ENCODE results near the gene RUVBL2.
"Not testable (repeated sequence)": the region's sequence is repeated elsewhere in the genome, so short reads cannot be mapped to it uniquely, and the experiment has no call there.

RUVBL2 gene

DNA sequence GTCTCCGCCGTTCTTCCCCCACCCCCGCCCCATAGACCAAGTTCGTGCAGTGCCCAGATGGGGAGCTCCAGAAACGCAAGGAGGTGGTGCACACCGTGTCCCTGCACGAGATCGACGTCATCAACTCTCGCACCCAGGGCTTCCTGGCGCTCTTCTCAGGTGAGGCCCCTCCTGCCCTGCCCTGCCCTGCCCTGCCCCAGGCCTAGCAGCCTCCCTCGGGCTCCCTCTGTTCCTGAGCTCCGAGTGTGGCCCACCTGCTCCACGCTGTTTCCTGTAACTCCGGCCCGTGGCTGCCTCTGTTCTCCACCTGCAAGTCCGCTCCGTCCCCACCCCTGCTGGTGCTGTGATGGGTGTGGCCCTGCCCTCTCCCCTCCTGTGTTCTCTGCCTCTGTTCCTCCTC is 16.8 kb downstream of the RUVBL2 start:
- H3K9me3 Mint-ChIP-seq: no peaks in the 10 kb centered on the region
- no peak overlapping the region for H3K4me3 Mint-ChIP-seq
- H3K27me3 Mint-ChIP-seq (ENCODE audit: low read depth): no peaks in the 10 kb centered on the region
- DNase-seq (ENCODE audit: low spot score): no peak
- peaks cover 15% of the 10 kb centered on the region for H3K36me3 Mint-ChIP-seq (ENCODE audit: low read depth)
- no peaks in the 10 kb centered on the region for H3K4me1 Mint-ChIP-seq (ENCODE audit: low read depth)
- no peak overlapping the region for H3K27ac Mint-ChIP-seq

DNA sequence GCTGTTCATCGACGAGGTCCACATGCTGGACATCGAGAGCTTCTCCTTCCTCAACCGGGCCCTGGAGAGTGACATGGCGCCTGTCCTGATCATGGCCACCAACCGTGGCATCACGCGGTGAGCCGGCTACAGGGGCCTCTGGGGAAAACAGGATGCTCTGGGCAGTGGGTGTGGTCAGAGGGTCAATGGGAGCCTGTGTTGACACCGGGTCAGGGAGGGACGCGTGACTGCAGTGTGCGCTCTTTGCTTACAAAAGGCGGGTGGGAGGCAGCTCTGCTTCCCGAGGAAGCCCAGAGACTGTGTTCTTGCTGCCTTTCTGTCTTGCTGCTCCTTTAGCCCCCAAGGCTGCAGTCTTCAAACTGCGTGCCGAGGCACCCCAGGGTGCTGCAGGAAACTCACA is 17.5 kb downstream of the RUVBL2 start:
- no peak for DNase-seq (ENCODE audit: low spot score)
- H3K36me3 Mint-ChIP-seq (ENCODE audit: low read depth): peaks cover 20% of the 10 kb centered on the region
- no peak overlapping the region for H3K27ac Mint-ChIP-seq
- H3K4me1 Mint-ChIP-seq (ENCODE audit: low read depth): no peaks in the 10 kb centered on the region
- H3K27me3 Mint-ChIP-seq (ENCODE audit: low read depth): no peaks in the 10 kb centered on the region
- H3K4me3 Mint-ChIP-seq: no peak overlapping the region
- no peaks in the 10 kb centered on the region for H3K9me3 Mint-ChIP-seq

DNA sequence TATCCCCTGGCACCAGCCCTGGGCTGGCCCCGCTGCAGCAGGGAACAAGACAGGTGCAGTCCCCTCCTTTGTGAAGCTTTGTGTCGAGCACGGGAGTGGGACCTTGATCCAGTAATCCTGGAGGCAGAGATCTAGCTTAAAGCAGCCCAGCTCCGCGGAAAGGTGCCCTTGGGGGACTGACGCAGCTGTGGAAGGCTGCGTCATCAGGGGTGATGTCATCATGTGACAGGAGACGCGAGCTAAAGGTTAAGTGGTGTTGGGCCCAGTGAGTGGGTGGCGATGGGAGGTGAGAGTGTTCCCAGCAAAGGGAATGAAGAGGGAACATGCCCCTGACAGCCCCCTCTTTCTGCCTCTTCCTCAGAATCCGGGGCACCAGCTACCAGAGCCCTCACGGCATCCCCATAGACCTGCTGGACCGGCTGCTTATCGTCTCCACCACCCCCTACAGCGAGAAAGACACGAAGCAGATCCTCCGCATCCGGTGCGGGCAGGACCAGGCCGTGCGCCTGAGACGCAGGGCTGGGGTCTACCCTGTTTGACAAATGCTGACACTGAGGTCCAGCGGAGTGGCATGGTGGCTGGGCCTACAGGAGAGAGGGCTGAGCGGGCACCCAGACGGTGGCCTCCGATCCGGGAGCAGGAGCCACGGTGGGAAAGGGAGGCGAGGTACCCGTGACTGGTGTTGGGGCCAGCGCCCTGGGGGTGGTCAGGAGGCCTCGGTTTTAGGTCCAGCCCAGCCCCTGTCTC is 20.6 kb downstream of the RUVBL2 start:
- no peak for DNase-seq (ENCODE audit: low spot score)
- Mint-ChIP-seq H3K4me3 (no peak overlapping the region), H3K27me3 (ENCODE audit: low read depth) (peaks cover 10% of the 10 kb centered on the region), H3K4me1 (ENCODE audit: low read depth) (peaks cover 11% of the 10 kb centered on the region), H3K36me3 (ENCODE audit: low read depth) (peaks cover 14% of the 10 kb centered on the region), H3K27ac (no peak overlapping the region), H3K9me3 (no peaks in the 10 kb centered on the region)

DNA sequence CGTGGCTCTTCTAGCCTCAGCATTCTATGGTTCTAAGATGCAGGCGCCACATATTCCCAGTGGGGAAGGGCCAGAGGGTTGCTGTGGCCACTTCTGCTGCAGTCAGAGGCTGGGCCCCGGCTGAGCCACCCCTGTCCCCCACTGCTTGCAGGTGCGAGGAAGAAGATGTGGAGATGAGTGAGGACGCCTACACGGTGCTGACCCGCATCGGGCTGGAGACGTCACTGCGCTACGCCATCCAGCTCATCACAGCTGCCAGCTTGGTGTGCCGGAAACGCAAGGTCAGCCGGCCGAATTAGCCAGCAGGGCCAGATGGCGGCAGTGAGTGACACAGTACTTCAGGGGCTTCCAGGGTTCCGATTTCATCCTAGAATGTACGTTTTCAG is 21.2 kb downstream of the RUVBL2 start:
- DNase-seq (ENCODE audit: low spot score): no peak
- H3K36me3 Mint-ChIP-seq (ENCODE audit: low read depth): peaks cover 14% of the 10 kb centered on the region
- H3K4me1 Mint-ChIP-seq (ENCODE audit: low read depth): peaks cover 12% of the 10 kb centered on the region
- H3K27me3 Mint-ChIP-seq (ENCODE audit: low read depth): peaks cover 11% of the 10 kb centered on the region
- H3K27ac Mint-ChIP-seq: no peak overlapping the region
- H3K4me3 Mint-ChIP-seq: no peak overlapping the region
- no peaks in the 10 kb centered on the region for H3K9me3 Mint-ChIP-seq

DNA sequence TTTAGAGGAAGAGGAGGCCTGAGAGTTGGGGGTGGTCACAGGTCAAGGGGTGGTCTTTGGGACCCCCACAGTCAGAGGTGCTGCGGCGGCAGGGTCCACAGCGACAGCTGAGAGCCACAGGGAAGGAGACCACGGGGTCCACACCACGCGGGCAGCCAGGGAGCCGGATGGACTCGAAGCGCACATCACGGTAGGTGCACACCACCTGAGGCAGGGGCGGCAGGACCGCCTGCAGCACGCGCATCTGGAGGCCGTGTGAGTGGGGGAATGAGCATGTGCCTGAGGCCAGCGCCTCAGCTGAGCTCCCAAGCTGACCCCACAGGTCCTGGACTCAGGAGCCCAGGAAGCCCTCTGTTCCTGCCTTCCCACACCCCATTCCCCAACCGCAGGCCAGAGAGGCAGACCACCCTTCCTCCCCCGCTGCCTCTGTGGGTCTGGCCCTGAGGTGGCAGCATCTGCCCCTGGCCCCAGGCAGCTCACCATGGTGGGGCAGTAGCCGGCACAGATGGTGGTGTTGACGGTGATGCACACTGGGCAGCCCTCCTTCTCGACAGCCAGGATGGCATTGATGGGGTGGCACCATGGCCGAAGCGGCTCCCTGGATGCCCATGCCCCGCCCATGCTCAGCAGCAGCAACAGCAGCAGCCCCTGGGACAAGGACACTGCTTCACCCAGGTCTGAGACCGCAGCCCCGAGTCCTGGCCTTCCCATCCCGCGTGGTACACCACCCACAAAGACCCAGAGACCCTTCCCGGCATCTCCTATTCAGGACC is 22.6 kb downstream of the RUVBL2 start:
- Mint-ChIP-seq H3K4me3 (no peak overlapping the region), H3K4me1 (ENCODE audit: low read depth) (peaks cover 16% of the 10 kb centered on the region), H3K9me3 (no peaks in the 10 kb centered on the region), H3K27ac (no peak overlapping the region), H3K27me3 (ENCODE audit: low read depth) (peaks cover 15% of the 10 kb centered on the region), H3K36me3 (ENCODE audit: low read depth) (peaks cover 8% of the 10 kb centered on the region)
- DNase-seq (ENCODE audit: low spot score): no peak

DNA sequence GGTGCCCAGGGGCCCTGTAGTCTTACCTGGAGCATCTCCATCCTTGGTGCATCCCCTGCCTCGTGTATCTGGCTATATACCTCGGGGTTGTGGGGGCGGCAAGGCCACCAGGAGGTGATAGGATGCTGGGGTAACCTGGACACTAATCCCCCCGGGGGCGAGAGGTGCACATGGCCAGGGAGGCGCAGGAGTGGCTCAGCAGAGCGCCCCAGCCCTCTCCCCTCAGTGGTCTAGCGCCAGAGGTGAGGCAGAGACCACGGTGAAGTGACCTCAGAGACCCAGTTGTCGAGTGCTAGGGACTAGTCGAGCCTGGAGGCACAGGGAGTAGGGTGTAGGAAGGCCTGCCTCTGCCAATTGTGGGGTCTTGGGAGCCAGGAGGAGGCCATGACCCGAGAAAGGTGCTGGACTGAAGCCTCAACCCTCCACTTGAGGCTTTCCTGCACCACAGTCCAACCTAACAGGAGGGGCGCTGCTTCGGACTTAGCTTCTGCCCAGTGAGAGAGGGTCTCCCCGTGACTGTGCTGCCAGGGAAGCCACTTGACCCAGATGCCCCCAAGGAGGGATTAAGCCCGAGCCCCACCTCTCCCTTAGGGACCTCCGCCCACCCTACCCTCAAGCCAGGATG is 23.5 kb downstream of the RUVBL2 start, which contains the start of gene LHB:
Gene LHB (minus strand): TSS at position 51 of the 625 bp plus-strand sequence. CDS start 10 bp downstream, at position 41.
- peaks cover 8% of the 10 kb centered on the region for H3K36me3 Mint-ChIP-seq (ENCODE audit: low read depth)
- H3K9me3 Mint-ChIP-seq: no peaks in the 10 kb centered on the region
- H3K4me1 Mint-ChIP-seq (ENCODE audit: low read depth): peaks cover 19% of the 10 kb centered on the region
- no peak within 1 kb of the TSS for H3K27ac Mint-ChIP-seq
- DNase-seq (ENCODE audit: low spot score): no peak
- H3K4me3 Mint-ChIP-seq: peak within 1 kb of the TSS; percentile 89
- H3K27me3 Mint-ChIP-seq (ENCODE audit: low read depth): peaks cover 17% of the 10 kb centered on the region

DNA sequence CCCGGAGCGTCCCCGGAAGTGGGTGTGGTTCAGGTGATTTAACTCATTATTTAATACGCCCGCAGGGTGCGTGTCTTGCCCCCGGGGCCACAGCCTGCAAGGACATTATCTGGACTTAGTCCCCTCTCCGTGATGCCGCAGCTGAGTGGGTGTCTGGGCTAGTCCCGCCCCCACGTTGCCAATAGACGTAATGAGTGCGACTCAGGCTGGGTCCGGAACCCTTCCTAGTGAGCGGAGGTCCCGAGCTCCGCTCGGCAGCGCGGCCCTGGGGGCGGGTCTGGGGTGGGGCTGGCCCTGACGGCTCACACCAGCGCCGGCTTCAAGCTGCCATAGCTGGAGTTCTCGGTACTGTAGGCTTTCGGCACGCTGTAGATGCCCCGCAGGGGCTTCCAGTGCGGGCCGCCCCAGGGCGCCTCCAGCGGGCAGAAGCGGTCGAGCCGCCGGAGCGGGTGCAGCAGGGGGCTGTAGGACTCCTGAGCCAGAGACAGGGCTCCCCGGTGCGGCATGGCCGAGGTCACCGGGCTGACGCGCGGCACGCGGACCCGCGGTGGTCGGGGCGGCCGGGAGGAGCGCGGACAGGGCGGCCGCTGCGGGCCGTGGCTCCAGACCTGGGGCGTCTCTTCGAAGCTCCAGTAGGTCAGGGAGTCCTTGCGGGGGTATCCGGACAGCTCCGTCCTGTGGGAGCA is 24.1 kb downstream of the RUVBL2 start:
- Mint-ChIP-seq H3K36me3 (ENCODE audit: low read depth) (peaks cover 5% of the 10 kb centered on the region), H3K4me1 (ENCODE audit: low read depth) (peaks cover 19% of the 10 kb centered on the region), H3K27ac (no peak overlapping the region), H3K9me3 (no peaks in the 10 kb centered on the region), H3K4me3 (peak overlapping the region; percentile 89), H3K27me3 (ENCODE audit: low read depth) (peaks cover 17% of the 10 kb centered on the region)
- peak; percentile 47 for DNase-seq (ENCODE audit: low spot score)

DNA sequence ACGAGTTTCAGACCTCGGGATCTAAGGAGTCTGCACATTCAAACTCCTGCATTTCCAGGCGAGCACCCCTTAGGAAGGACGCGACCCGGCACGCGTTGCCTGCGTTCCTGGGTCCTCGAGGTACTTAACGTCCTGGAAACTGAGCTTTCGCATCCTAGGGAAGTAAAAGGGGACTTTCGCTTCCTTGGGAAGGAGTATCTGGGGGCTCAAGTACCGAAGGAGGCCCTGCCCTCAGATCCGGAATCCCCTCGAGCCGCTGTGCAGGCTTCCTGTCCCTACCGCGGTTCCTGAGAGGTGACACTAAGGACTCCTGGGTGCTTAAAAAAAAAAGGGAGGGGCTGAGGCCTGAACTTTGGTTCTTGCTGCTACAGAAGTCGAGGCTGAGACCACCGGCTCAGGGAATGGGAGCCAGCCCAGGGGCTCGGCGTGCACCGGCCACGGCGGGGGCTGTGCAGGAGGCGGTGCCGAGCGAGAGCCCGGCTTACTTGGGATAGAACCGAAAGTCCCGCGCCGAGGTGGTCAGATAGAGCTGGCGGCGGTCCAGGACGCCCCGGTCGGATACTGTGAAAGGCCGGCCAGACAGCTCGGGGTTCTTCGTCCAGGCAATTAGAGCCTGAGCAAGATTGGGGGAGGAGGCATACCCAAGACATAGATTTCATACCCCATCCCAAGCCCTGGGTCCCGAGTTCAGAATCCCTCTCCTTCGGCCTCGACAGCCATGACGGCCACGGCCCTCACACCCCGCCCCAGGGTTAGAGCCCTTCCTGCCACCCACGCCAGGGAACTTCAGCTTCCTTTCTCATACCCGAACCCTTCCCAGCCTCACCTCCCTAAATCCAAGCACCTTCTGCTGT is 24.9 kb downstream of the RUVBL2 start:
- peaks cover 19% of the 10 kb centered on the region for H3K4me1 Mint-ChIP-seq (ENCODE audit: low read depth)
- H3K27me3 Mint-ChIP-seq (ENCODE audit: low read depth): peaks cover 17% of the 10 kb centered on the region
- H3K27ac Mint-ChIP-seq: peak overlapping the region; percentile 34

DNA sequence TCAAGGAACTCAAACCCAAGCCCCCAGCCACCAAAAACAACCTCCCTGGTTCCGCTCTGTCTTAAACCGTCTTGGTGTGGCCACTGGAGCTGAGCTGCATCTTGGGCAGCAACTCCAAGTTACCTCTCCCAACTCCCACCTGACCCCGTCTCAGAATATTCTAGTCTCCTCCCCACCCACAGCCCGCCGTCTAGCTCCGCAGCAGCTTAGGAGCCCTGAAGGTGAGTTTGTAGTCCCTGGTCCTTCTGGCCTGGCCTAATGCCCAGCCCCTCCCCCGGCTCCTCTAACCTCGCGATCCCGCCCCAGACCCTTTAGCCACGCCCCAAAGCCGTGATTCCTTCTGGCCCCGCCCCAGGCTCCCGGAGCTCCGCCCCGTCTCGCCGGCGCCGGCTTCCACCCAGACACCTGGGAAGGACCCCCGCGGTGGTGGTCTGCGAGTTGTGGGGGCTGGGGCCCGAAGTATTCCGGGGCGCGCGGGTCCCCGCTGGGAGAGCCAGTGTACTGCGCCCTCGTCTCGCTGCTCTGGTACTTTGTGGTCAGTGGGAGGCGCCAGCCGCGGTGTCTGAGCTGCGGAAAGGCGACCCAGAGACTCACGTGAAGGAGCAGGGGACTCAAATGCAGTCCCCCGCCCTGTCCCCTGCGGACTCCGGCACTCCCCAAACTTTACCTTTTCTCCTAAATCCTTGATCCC is 25.7 kb downstream of the RUVBL2 start:
- peaks cover 17% of the 10 kb centered on the region for H3K27me3 Mint-ChIP-seq (ENCODE audit: low read depth)
- DNase-seq (ENCODE audit: low spot score): peak; percentile 58
- H3K9me3 Mint-ChIP-seq: no peaks in the 10 kb centered on the region
- H3K36me3 Mint-ChIP-seq (ENCODE audit: low read depth): peaks cover 5% of the 10 kb centered on the region
- H3K4me1 Mint-ChIP-seq (ENCODE audit: low read depth): peaks cover 19% of the 10 kb centered on the region
- peak overlapping the region; percentile 89 for H3K4me3 Mint-ChIP-seq
- H3K27ac Mint-ChIP-seq: peak overlapping the region; percentile 34

More for the DNA sequence above, 24.9 kb downstream of the RUVBL2 start:
- H3K9me3 Mint-ChIP-seq; DNase-seq (ENCODE audit: low spot score); H3K36me3 Mint-ChIP-seq (ENCODE audit: low read depth): not testable (repeated sequence)
- peak overlapping the region; percentile 89 for H3K4me3 Mint-ChIP-seq

DNA sequence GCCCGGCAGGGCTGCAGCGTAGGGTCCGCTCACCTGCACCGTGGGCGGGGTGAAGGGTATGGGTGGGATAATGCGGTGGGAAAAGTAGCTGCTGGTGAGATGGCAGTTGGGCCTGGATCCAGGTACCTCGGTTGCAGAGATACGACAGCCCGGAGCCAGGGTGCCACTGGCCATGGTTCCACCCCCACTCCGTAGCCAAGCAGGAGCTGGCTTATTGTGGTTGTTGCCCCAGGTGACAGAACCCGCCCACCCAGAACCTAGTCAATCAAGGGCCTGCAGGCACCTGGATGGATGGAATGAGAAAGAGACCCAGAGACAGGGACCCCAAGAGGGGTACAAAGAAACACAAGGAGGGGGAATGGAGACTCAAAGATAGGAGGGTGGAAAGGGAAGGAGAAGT is 26.7 kb downstream of the RUVBL2 start:
- Mint-ChIP-seq H3K4me3 (no peak overlapping the region), H3K27ac (no peak overlapping the region), H3K36me3 (ENCODE audit: low read depth) (peaks cover 5% of the 10 kb centered on the region), H3K9me3 (no peaks in the 10 kb centered on the region), H3K4me1 (ENCODE audit: low read depth) (peaks cover 19% of the 10 kb centered on the region), H3K27me3 (ENCODE audit: low read depth) (peaks cover 17% of the 10 kb centered on the region)
- no peak for DNase-seq (ENCODE audit: low spot score)

DNA sequence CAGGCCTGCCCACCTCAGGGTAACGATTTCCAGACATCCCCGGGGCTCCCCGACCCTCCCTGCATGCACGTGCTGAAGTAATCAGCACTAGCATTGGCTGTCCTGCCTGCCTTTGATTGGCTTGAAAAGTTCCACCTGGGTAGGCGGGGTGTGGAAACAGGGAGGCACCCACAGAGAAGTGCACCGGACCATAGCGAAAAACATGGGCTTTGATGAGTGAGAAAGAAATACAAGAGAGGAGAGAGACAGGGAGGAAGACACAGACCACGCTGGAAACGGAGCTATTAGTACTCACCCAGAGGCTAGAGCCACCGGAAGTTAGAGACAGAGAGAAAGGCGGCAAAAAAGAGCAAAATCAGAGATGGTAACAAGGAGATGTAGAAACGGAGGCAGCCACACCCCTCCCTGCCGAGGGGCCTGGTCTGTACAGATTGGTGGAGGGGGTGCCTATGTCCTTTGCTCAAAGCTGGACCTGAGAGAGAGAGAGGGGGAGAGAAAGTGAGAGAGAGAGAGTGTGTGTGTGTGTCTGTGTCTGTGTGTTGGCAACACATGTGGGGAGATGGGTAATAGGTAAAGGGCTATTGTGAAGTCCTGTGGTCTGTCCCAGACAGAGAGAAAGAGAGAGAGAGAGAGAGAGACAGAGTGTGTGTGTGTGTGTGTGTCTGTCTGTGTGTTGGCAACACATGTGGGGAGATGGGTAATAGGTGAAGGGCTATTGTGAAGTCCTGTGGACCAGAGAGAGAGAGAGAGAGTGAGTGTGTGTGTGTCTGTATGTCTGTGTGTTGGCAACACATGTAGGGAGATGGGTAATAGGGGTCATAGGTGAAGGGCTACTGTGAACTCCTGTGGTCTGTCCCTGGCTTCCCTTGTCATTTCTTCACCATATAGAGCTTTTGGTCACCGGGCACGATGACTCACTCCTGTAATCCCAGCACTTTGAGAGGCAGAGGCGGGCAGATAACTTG is 27.5 kb downstream of the RUVBL2 start:
- Mint-ChIP-seq H3K36me3 (ENCODE audit: low read depth) (no peaks in the 10 kb centered on the region), H3K4me1 (ENCODE audit: low read depth) (peaks cover 19% of the 10 kb centered on the region), H3K27me3 (ENCODE audit: low read depth) (peaks cover 17% of the 10 kb centered on the region), H3K9me3 (no peaks in the 10 kb centered on the region), H3K27ac (no peak overlapping the region), H3K4me3 (no peak overlapping the region)
- peak; percentile 19 for DNase-seq (ENCODE audit: low spot score)

DNA sequence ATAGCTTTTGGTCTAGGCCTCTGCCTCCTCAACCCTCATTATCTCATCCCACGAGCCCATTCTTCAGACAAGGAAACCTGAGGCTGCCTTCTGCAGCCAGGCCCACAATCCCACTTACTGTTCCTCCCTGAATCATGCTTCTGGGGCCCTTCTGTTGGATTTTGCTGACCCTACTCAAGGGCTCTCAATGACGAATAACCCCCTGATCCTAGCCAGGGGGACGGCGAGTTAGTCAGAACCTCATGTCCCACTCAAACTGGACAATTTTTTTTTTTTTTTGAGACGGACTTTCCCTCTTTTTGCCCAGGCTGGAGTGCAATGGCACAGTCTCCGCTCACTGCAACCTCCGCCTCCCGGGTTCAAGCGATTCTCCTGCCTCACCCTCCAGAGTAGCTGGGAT is 28.4 kb downstream of the RUVBL2 start:
- Mint-ChIP-seq H3K27ac (no peak overlapping the region), H3K4me3 (no peak overlapping the region), H3K36me3 (ENCODE audit: low read depth) (no peaks in the 10 kb centered on the region), H3K27me3 (ENCODE audit: low read depth) (peaks cover 17% of the 10 kb centered on the region), H3K4me1 (ENCODE audit: low read depth) (peaks cover 19% of the 10 kb centered on the region), H3K9me3 (no peaks in the 10 kb centered on the region)
- no peak for DNase-seq (ENCODE audit: low spot score)

Measured in T-helper 2 cell treated with Interferon-gamma antibody and Interleukin-4, amounts not matched to agents 5 μg/mL and 100 μg/mL, for 36 hours (primary cell).